ENCODE results near the gene CSK.
A peak's percentile ranks its signal among the peaks of the same experiment; 100 is the strongest.

Gene CSK

DNA sequence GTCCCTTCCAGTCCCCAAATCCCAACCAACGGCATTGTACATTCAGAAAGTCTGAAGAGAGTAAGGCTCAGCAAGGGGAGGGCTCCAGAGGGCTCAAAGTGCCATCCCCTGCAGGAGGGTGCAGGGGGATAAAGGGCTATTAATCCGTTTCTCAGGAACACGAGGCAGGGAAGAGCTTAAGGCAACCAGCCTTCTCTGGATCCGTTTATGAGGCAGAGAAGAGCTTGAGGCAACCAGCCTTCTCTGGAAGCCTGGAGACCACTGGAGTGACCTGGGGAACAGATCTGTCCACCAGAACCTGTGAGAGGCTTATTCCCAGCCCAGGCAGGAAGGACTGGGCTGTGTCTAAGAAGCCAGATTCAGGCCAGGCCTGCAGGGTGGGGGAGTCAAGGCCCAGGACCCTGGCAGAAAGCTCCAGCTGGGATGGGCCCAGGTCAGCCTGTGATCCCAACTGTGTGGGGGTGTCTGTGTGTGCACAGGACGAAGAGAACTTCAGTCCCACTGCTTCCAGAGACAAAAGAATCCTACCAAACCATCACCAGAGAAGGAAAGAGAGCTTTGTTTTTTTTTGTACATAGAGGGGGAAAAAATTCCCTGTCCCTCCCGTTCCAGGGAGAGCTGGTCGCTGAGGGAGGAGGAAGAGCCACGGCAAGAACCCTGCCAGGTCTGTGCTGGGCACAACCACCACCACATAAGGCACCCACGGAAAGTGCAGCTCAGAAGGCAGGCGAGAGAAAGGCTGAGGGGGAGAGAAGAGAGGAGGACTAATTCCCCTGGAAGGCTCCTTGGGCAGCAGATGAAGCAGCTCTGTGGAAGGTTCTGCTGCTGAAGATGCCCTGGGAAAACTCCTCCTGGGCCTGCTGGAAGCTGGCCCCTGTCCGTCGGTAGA is 62.7 kb downstream of the CSK start:
- Histone ChIP-seq H3K36me3 (peaks cover 37 to 69% (median 45%) of the 10 kb centered on the region in 11 experiments), H3K27me3 (no peaks in the 10 kb centered on the region), H3K4me3 (peak overlapping the region in 6 of 10 experiments; percentile 79 to 85 (median 82); a peak in 9 of 20 replicates), H3K4me1 (peaks cover 73 to 85% (median 81%) of the 10 kb centered on the region in 10 experiments), H3K9me3 (replicated peaks in 1 of 11) (no peaks in the 10 kb centered on the region), H4K20me1 (peaks cover 0 to 47% (median 11%) of the 10 kb centered on the region in 11 experiments; a peak in 11 of 22 replicates), H3K27ac (peak overlapping the region; percentile 33 to 99 (median 91); a peak in 21 of 22 replicates), H3K4me2 (peak overlapping the region; percentile 85 to 99 (median 93)), H3K9ac (peak overlapping the region; percentile 81 to 93 (median 89))
- no peak for TF ChIP-seq Cebpa-rat (IDR thresholded peaks at IDR 0.05)

DNA sequence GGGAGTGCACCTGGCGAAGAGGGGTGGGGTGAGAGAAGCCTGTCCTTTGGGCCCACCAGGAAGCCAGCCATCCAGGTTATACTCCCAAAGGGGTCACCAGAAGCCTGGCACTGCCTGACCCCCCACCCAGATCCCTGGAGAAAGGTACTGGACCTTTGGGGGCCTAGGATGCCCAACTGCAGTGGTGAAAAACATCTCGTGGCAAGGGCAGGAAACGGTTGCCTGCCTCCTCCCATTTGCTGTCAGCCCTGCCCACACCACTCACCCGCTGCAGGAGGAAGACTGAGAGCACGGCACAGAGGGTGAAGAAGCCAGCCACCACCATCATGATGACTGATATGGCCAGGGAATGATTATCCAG is 63.3 kb downstream of the CSK start:
- Histone ChIP-seq H3K9ac (peak overlapping the region; percentile 81 to 93 (median 89); a peak in 20 of 22 replicates), H3K27ac (peak overlapping the region; percentile 33 to 99 (median 91); a peak in 20 of 22 replicates), H3K4me2 (peak overlapping the region; percentile 85 to 99 (median 93)), H3K9me3 (replicated peaks in 1 of 11) (no peaks in the 10 kb centered on the region), H3K4me1 (peaks cover 67 to 79% (median 75%) of the 10 kb centered on the region in 10 experiments), H3K4me3 (peak overlapping the region in 1 of 10 experiments; percentile 18; a peak in 2 of 20 replicates), H4K20me1 (peaks cover 0 to 44% (median 10%) of the 10 kb centered on the region in 11 experiments; a peak in 11 of 22 replicates), H3K36me3 (peaks cover 43 to 69% (median 50%) of the 10 kb centered on the region in 11 experiments), H3K27me3 (no peaks in the 10 kb centered on the region)
- TF ChIP-seq Cebpa-rat (IDR thresholded peaks at IDR 0.05), result no peak

DNA sequence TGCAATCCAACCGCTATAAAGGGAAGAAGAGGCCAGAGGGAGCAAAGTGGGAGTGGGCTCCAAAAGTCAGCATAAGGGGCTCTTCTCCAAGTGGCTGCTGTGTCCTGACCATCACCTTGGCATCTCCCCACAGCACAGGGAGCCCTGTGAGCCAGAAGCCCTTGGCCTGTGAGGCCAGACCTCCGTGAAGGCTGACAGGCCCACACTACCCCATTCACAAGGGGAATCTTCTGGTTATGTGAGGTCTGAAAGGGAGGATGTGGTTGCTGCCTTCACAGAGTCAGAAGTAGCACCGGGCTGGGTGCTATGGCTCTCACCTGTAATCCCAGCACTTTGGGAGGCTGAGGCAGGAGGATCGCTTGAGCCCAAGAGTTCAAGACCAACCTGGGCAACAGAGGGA is 63.7 kb downstream of the CSK start:
- Histone ChIP-seq H3K9me3 (replicated peaks in 1 of 11) (no peaks in the 10 kb centered on the region), H3K27ac (peak overlapping the region in 10 of 11 experiments; percentile 1 to 99 (median 91); a peak in 17 of 22 replicates), H3K4me3 (no peak overlapping the region), H3K9ac (peak overlapping the region; percentile 61 to 93 (median 88); a peak in 20 of 22 replicates), H3K4me1 (peaks cover 63 to 75% (median 71%) of the 10 kb centered on the region in 10 experiments), H3K36me3 (peaks cover 46 to 69% (median 53%) of the 10 kb centered on the region in 11 experiments), H3K4me2 (peak overlapping the region; percentile 85 to 99 (median 93)), H4K20me1 (peaks cover 0 to 44% (median 8%) of the 10 kb centered on the region in 11 experiments; a peak in 8 of 22 replicates), H3K27me3 (no peaks in the 10 kb centered on the region)
- TF ChIP-seq Cebpa-rat (IDR thresholded peaks at IDR 0.05), result no peak

DNA sequence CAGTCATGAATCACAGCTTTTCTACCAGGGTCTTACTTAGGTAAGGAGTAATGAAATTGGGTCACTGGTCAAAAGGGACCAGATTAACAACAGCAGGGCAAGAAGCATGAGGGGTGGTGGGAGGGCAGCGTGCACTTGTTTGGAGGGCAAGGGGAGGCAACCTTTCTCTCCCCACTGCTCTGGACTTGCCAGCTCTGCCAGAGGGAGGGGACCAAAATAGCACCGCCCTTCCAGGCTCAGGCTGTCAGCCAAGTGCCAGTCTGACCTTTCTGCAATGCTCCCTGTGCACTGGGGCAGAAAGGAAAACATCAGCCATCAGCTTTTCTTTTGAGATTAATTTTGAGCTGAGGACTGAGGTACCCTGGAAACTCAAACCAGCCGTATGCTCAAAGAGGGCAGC is 65.6 kb downstream of the CSK start:
- H3K4me1 ChIP-seq, result peaks cover 45 to 59% (median 53%) of the 10 kb centered on the region in 10 experiments
- peaks cover 65 to 83% (median 69%) of the 10 kb centered on the region in 11 experiments for H3K36me3 ChIP-seq
- peaks cover 0 to 50% (median 9%) of the 10 kb centered on the region in 11 experiments; a peak in 9 of 22 replicates for H4K20me1 ChIP-seq
- no peaks in the 10 kb centered on the region for H3K9me3 ChIP-seq (replicated peaks in 1 of 11)
- no peak for TF ChIP-seq Cebpa-rat (IDR thresholded peaks at IDR 0.05)
- H3K27me3 ChIP-seq, result no peaks in the 10 kb centered on the region
- no peak overlapping the region for H3K4me3 ChIP-seq
- H3K27ac ChIP-seq, result no peak overlapping the region
- H3K4me2 ChIP-seq, result peak overlapping the region in 6 of 11 experiments; percentile 24 to 50 (median 38); a peak in 10 of 22 replicates
- peak overlapping the region in 5 of 11 experiments; percentile 7 to 25 (median 15); a peak in 3 of 22 replicates for H3K9ac ChIP-seq

DNA sequence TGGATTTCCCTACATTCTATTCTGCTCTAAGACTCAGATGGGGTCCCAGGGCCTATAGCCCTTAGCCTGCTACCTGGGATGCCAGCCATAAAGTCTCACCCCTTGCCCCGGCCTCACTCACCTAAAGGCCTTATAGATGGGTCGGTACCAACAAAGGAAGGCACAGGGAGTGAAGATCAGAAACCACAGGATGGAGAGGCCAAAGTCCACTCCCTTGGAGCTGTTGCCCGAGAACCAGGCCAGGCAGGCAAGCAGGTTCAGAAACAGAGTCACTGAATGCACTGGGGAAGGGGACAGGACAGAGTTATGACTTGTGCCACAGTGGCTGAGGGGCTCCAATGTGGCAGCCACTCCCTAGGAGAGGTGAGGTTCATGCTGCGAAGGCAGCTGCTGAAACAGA is 68.5 kb downstream of the CSK start:
- TF ChIP-seq Cebpa-rat (IDR thresholded peaks at IDR 0.05), result no peak
- Histone ChIP-seq H3K4me3 (no peak overlapping the region), H4K20me1 (peaks cover 20 to 75% (median 38%) of the 10 kb centered on the region in 11 experiments; a peak in 18 of 22 replicates), H3K36me3 (peaks cover 76 to 94% (median 90%) of the 10 kb centered on the region in 11 experiments), H3K9me3 (replicated peaks in 1 of 11) (no peaks in the 10 kb centered on the region), H3K27me3 (no peaks in the 10 kb centered on the region), H3K9ac (peak overlapping the region in 1 of 11 experiments; percentile 1; a peak in 1 of 22 replicates), H3K4me2 (no peak overlapping the region), H3K27ac (no peak overlapping the region), H3K4me1 (peaks cover 38 to 64% (median 48%) of the 10 kb centered on the region in 10 experiments)

DNA sequence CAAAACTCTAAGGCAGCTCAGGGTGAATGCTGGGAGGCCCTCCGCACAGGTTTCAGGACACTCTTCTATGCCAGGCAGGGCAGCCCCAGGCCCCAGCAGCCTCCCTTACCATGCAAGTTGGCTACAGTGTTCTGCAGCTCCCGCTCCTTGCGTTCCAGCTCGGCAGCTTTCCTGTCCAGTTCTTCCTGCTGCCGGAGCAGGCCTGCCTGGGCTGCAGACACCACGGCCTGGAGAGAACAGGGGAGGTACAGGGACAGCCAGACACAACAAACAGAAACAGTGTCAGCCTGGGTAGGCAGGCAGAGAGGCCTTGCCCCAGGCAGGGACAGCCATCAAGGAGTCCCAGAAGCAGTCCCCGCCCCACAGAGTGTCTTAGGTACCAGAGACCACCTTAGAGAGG is 70.1 kb downstream of the CSK start:
- Histone ChIP-seq H4K20me1 (peaks cover 35 to 84% (median 53%) of the 10 kb centered on the region in 11 experiments; a peak in 20 of 22 replicates), H3K27me3 (no peaks in the 10 kb centered on the region), H3K4me2 (no peak overlapping the region), H3K9ac (peak overlapping the region in 1 of 11 experiments; percentile 9; a peak in 1 of 22 replicates), H3K4me3 (no peak overlapping the region), H3K27ac (peak overlapping the region in 1 of 11 experiments; percentile 83; a peak in 1 of 22 replicates), H3K36me3 (peaks cover 66 to 84% (median 74%) of the 10 kb centered on the region in 11 experiments), H3K4me1 (peaks cover 38 to 65% (median 52%) of the 10 kb centered on the region in 10 experiments), H3K9me3 (replicated peaks in 1 of 11) (no peaks in the 10 kb centered on the region)
- no peak for TF ChIP-seq Cebpa-rat (IDR thresholded peaks at IDR 0.05)
